Spinal cord (tissue), 10 donors: ENCODE data around the gene MKS1. TPM values are rescaled to one million over a fixed set of nuclear protein-coding genes. Genes with fewer than 3 reads are reported as not detected.

Experiments
- DNase-seq, 6 donors: peaks; one replicate each; pipeline versions ENCODE4 v3.0.0 to v3.0.0-alpha.2; 2013 to 2015; ENCODE audit warnings: low spot score in 6 of 6, low read depth in 4 of 6
- H3K27ac ChIP-seq: one replicate; pipeline ENCODE4 v1.5.1; 2013; ENCODE audit warnings: low read depth, low read length, control low read depth
- H3K27me3 ChIP-seq: one replicate; pipeline ENCODE4 v1.6.1; 2013; ENCODE audit warnings: low read length; ENCODE audit not compliant: control insufficient read depth, insufficient read depth
- H3K36me3 ChIP-seq: one replicate; pipeline ENCODE4 v1.6.1; 2013; ENCODE audit warnings: low read length; ENCODE audit not compliant: control insufficient read depth, insufficient read depth
- H3K4me1 ChIP-seq: one replicate; pipeline ENCODE4 v1.6.1; 2013; ENCODE audit warnings: low read length; ENCODE audit not compliant: control insufficient read depth, insufficient read depth
- H3K4me3 ChIP-seq: one replicate; pipeline ENCODE4 v1.5.1; 2013; ENCODE audit warnings: low read depth, low read length, control low read depth
- H3K9me3 ChIP-seq: one replicate; pipeline ENCODE4 v1.6.1; 2013; ENCODE audit warnings: low read length; ENCODE audit not compliant: control insufficient read depth, insufficient read depth
- whole genome bisulfite sequencing: methylation state at CpG from one replicate; pipeline ENCODE4 v1.1.5; 2013; ENCODE audit warnings: missing lambda C conversion rate; ENCODE audit not compliant: insufficient coverage; 5-methylcytosine and 5-hydroxymethylcytosine counted together
- polyA plus RNA-seq, 2 donors: library from polyadenylated mRNA; unstranded; fragments of 120-200 nt; gene quantifications; one replicate each; pipeline ENCODE4 v1.2.1, GENCODE V29; 2013; ENCODE audit not compliant: insufficient read length in 2 of 2
- total RNA-seq, 2 donors: library from RNA; depleted of rRNA in 1 of 2; stranded (reverse); fragments of 120-200 nt in 1 of 2; fragments of >200 nt in 1 of 2; gene quantifications; one replicate each; pipeline versions ENCODE4 v1.2.3 to v1.2.4, GENCODE V29; 2013 to 2014
- donor health status: healthy.

MKS1 gene
- total and polyA plus RNA-seq, 4 donors = 15.8 to 29.0 (median 25.2) TPM

- no peak overlapping the region for H3K4me3 ChIP-seq
- H3K9me3 ChIP-seq = no peaks in the 10 kb centered on the region
- H3K4me1 ChIP-seq = no peaks in the 10 kb centered on the region
- H3K27ac ChIP-seq = no peak overlapping the region
- no peak for DNase-seq
- WGBS = 55% methylated on average over 12 of the region's 14 CpGs
- H3K36me3 ChIP-seq = no peaks in the 10 kb centered on the region
- H3K27me3 ChIP-seq = peaks cover 4% of the 10 kb centered on the region
Observed at GRCh38 chr17:58191241-58191896, 27.7 kb downstream of the MKS1 start.

- Histone ChIP-seq H3K36me3 (no peaks in the 10 kb centered on the region), H3K27me3 (peaks cover 4% of the 10 kb centered on the region), H3K27ac (no peak overlapping the region), H3K9me3 (no peaks in the 10 kb centered on the region), H3K4me3 (no peak overlapping the region), H3K4me1 (no peaks in the 10 kb centered on the region)
- no peak for DNase-seq
- WGBS = 87% methylated on average over 8 of the region's 11 CpGs
Observed at GRCh38 chr17:58189436-58190146, 29.5 kb downstream of the MKS1 start.

- no peak overlapping the region for H3K4me3 ChIP-seq
- DNase-seq = no peak
Observed at GRCh38 chr17:58187675-58188074, 31.4 kb downstream of the MKS1 start.

GRCh38 chr17:58187063-58187462 lies 32.0 kb downstream of the MKS1 start:
- Histone ChIP-seq H3K4me3 (no peak overlapping the region), H3K27me3 (peaks cover 4% of the 10 kb centered on the region), H3K9me3 (no peaks in the 10 kb centered on the region), H3K4me1 (no peaks in the 10 kb centered on the region), H3K36me3 (no peaks in the 10 kb centered on the region), H3K27ac (no peak overlapping the region)
- DNase-seq = no peak
- WGBS = 91% methylated on average over 6 of the region's 6 CpGs

More at GRCh38 chr17:58187675-58188074, 31.4 kb downstream of the MKS1 start:
- H3K4me1 ChIP-seq = no peaks in the 10 kb centered on the region
- H3K9me3 ChIP-seq = no peaks in the 10 kb centered on the region
- H3K27me3 ChIP-seq = peaks cover 4% of the 10 kb centered on the region
- H3K36me3 ChIP-seq = no peaks in the 10 kb centered on the region
- H3K27ac ChIP-seq = no peak overlapping the region
- no CpG with 5 or more reads among the region's 7 CpGs for WGBS

- Histone ChIP-seq H3K4me3 (no peak overlapping the region), H3K27ac (no peak overlapping the region), H3K4me1 (no peaks in the 10 kb centered on the region), H3K9me3 (no peaks in the 10 kb centered on the region), H3K27me3 (peaks cover 4% of the 10 kb centered on the region), H3K36me3 (no peaks in the 10 kb centered on the region)
- WGBS = 80% methylated on average over 3 of the region's 4 CpGs
- no peak for DNase-seq
Observed at GRCh38 chr17:58186591-58186990, 32.5 kb downstream of the MKS1 start.

- no peaks in the 10 kb centered on the region for H3K36me3 ChIP-seq
- no peaks in the 10 kb centered on the region for H3K4me1 ChIP-seq
- H3K4me3 ChIP-seq = no peak overlapping the region
- 75% methylated on average over 8 of the region's 8 CpGs for WGBS
- H3K27me3 ChIP-seq = peaks cover 2% of the 10 kb centered on the region
- no peak for DNase-seq
- H3K27ac ChIP-seq = no peak overlapping the region
- no peaks in the 10 kb centered on the region for H3K9me3 ChIP-seq
Observed at GRCh38 chr17:58184986-58185761, 33.9 kb downstream of the MKS1 start.

- H3K9me3 ChIP-seq = no peaks in the 10 kb centered on the region
- H3K36me3 ChIP-seq = no peaks in the 10 kb centered on the region
- no peak overlapping the region for H3K27ac ChIP-seq
- DNase-seq = no peak
- WGBS = 59% methylated on average over 10 of the region's 10 CpGs
- H3K4me3 ChIP-seq = no peak overlapping the region
- H3K4me1 ChIP-seq = no peaks in the 10 kb centered on the region
- peaks cover 2% of the 10 kb centered on the region for H3K27me3 ChIP-seq
Observed at GRCh38 chr17:58184308-58184985, 34.6 kb downstream of the MKS1 start.

GRCh38 chr17:58183514-58183913 lies 35.5 kb downstream of the MKS1 start:
- DNase-seq = no peak
- no peaks in the 10 kb centered on the region for H3K9me3 ChIP-seq
- H3K36me3 ChIP-seq = no peaks in the 10 kb centered on the region
- no peak overlapping the region for H3K27ac ChIP-seq
- no peaks in the 10 kb centered on the region for H3K4me1 ChIP-seq
- H3K4me3 ChIP-seq = no peak overlapping the region
- 82% methylated on average over 2 of the region's 4 CpGs for WGBS
- H3K27me3 ChIP-seq = no peaks in the 10 kb centered on the region

GRCh38 chr17:58181796-58182195 lies 37.3 kb downstream of the MKS1 start:
- no peak for DNase-seq
- WGBS = 78% methylated on average over 3 of the region's 4 CpGs

More at GRCh38 chr17:58181796-58182195, 37.3 kb downstream of the MKS1 start:
- no peak overlapping the region for H3K4me3 ChIP-seq
- H3K36me3 ChIP-seq = no peaks in the 10 kb centered on the region
- H3K4me1 ChIP-seq = no peaks in the 10 kb centered on the region
- H3K27ac ChIP-seq = no peak overlapping the region
- no peaks in the 10 kb centered on the region for H3K9me3 ChIP-seq
- H3K27me3 ChIP-seq = peaks cover 3% of the 10 kb centered on the region
